Coronary artery (tissue), 2 donors: Measurements from ENCODE around the gene RGL1.

Experiments used
- DNase-seq: peaks from one replicate; pipeline ENCODE4 v3.0.0-alpha.2; 2017; ENCODE audit warnings: low spot score
- H3K27ac ChIP-seq, 2 donors: fragments of 200-600 bp; sonication (generic); one replicate each; pipeline ENCODE4 v1.5.1; 2016 to 2019
- H3K4me3 ChIP-seq: fragments of 200-600 bp; sonication (generic); 2 replicates; pipeline ENCODE4 v1.5.1; 2016; ENCODE audit warnings: mild to moderate bottlenecking, moderate library complexity
- CTCF ChIP-seq: fragments of 200-600 bp; sonication (generic); IDR thresholded peaks from one replicate; pipeline ENCODE4 v1.5.1; 2019; ENCODE audit warnings: antibody characterized with exemption

RGL1 gene

DNA sequence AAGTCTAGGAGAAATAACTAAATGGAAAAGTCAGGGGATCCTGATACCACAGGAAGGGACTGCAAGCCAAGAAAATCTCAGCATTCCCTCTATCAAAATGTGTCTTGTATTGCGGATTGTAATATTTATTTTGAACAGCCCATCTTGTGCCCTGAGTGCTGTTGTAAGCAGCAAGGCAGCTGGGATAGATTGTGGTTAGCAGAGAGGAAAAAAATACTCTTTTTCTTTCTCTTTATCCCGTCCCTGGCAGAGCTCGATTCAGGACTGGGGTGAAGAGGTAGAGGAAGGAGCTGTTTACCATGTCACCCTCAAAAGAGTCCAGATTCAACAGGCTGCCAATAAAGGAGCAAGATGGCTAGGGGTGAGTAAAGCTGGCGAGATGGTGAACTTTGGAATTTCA, 1.2 kb downstream of the RGL1 start:
- H3K4me3 ChIP-seq, result peak overlapping the region; percentile 80
- TF ChIP-seq CTCF, result no peak
- DNase-seq, result no peak
- H3K27ac ChIP-seq, result peak overlapping the region; percentile 37 to 77

DNA sequence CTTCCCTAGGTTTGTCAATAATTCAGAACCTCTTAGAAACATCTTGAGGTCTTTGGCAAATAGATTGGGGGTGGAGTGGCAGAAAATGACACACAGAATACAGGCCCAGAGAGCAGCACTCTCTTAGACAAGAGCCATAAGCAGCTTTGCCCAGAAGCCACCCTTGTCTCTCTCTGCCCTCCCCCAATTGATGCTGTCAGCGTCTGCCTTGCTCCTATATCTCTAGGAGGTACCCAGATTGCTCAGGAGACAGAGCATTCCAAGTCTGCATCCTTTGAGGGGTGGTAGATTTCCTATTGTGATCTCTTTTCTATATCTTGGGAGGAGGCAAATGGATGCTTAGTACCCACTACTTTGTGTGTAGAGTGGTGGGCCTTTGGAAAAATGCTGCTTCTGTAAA, 1.8 kb downstream of the RGL1 start:
- no peak for TF ChIP-seq CTCF
- peak overlapping the region; percentile 80 for H3K4me3 ChIP-seq
- H3K27ac ChIP-seq, result peak overlapping the region; percentile 9 to 61
- DNase-seq, result no peak

DNA sequence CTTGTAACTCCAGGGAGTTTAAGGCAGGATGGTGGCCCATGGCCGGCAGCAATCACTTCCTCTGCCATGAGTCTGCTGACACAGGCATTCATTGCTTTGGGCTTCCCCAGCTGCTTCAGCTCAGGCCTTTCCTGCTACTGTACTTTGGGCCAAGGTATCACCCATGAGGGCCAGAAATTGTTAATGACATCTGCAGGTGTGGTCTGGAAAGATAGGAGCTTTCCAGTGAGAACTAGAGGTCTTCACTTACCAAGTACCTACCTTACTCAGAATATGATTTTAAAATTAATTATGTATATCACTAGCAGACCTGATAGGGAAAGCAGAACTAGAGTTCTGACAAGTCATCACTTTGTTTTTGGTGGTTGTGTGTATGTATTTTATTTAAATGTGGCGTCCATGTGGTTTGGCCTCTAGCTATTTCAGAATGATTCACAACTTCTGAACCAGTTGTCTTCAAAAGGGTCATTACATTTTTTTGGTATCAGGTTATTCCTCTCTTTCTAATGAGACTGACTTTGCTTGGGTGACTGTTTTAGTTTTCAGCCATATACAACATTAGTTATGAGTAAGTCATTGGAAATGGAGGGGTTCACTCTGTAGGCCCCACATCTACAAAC, 2.7 kb downstream of the RGL1 start:
- peak overlapping the region; percentile 80 for H3K4me3 ChIP-seq
- DNase-seq, result no peak
- no peak for TF ChIP-seq CTCF
- H3K27ac ChIP-seq, result peak overlapping the region in 1 of 2 donors; percentile 61

GRCh38 chr1:183808296-183809027, 3.5 kb downstream of the RGL1 start:
- no peak for DNase-seq
- Histone ChIP-seq H3K27ac (peak overlapping the region in 1 of 2 donors; percentile 61), H3K4me3 (peak overlapping the region; percentile 80)
- TF ChIP-seq CTCF, result no peak

DNA sequence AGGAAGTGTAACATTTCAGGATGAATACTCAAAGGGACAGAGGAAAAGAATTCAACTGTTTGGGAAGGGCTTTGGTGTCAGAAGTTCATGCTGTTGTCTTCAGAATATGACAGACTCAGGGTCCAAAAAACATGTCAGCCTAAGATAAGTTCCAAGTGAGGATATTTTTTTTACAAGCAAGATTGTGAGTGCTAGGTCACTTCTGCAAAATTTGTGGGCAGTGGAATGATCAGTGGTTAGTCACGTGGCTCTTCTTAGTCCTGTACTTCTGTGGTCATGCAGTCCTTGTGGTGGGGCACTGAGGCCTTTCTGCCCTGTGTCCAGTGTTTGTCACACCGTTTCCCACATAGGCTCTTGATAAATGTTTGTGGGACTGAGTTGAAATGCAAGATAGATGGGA, 5.2 kb downstream of the RGL1 start:
- no peak for TF ChIP-seq CTCF
- DNase-seq, result no peak
- peak overlapping the region in 1 of 2 donors; percentile 5 for H3K27ac ChIP-seq
- H3K4me3 ChIP-seq, result no peak overlapping the region

GRCh38 chr1:183810756-183811544, 6.0 kb downstream of the RGL1 start:
- no peak for DNase-seq
- H3K27ac ChIP-seq, result no peak overlapping the region
- no peak overlapping the region for H3K4me3 ChIP-seq
- TF ChIP-seq CTCF, result no peak
